ENCODE measurements around the gene MFGE8. TPM values are rescaled to one million over a fixed set of nuclear protein-coding genes. Genes with fewer than 3 reads are reported as not detected.

MFGE8 gene
- polyA plus RNA-seq, 1 experiment = 1,967 TPM

DNA sequence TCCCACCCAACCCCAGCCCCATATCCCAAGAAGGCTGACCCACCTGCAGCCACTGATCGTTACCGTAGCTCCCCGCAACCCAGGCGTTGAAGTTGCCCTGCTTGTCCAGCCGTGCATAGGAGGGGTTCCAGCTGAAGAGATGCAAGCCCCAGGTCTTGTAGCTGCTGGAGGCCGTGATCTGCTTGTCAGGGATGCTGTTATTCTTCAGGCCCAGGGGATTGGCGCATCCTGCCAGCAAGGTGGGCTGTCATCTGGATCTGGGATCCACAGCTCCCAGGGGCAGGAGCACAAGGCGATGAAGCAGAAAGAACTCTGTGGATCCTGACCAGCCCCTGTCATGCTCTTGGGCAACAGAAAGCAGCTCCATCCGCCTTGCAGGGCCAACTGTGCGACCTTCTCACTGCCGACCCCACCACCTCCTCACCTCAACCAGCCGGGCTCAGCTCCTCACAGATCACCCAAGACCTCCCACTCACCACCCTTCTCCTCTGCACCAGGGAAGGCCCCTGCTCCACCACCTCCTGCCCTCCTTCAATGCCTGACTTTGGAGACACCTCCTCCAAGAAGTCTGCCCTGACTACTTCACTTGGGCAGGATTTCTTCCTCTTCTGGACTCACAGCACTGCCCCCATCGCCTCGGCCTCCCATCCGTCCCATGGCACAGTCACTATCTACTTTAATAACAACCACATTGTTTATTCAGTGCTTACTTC, 11.5 kb downstream of the MFGE8 start:
- Histone ChIP-seq H3K36me3 (ENCODE audit: control insufficient read depth, insufficient read depth, low read length) (peaks cover 47% of the 10 kb centered on the region), H3K27me3 (ENCODE audit: control insufficient read depth, insufficient read depth, low read length) (no peaks in the 10 kb centered on the region), H3K4me3 (ENCODE audit: low read depth, low read length) (no peak overlapping the region)
- no peak for DNase-seq (ENCODE audit: low read depth)
- ChIA-PET POLR2A (no interaction called here), CTCF (interaction anchor here (1.1 to 4.4 kb wide), 3 partner anchors 23 to 118 kb away, joined by 3 to 63 read pairs (median 6); no protein-coding TSS in a partner anchor)
- TF ChIP-seq, protein P1, sequence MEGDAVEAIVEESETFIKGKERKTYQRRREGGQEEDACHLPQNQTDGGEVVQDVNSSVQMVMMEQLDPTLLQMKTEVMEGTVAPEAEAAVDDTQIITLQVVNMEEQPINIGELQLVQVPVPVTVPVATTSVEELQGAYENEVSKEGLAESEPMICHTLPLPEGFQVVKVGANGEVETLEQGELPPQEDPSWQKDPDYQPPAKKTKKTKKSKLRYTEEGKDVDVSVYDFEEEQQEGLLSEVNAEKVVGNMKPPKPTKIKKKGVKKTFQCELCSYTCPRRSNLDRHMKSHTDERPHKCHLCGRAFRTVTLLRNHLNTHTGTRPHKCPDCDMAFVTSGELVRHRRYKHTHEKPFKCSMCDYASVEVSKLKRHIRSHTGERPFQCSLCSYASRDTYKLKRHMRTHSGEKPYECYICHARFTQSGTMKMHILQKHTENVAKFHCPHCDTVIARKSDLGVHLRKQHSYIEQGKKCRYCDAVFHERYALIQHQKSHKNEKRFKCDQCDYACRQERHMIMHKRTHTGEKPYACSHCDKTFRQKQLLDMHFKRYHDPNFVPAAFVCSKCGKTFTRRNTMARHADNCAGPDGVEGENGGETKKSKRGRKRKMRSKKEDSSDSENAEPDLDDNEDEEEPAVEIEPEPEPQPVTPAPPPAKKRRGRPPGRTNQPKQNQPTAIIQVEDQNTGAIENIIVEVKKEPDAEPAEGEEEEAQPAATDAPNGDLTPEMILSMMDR (IDR thresholded peaks at IDR 0.05; ENCODE audit: insufficient read depth, low read depth, low read length) = no peak

DNA sequence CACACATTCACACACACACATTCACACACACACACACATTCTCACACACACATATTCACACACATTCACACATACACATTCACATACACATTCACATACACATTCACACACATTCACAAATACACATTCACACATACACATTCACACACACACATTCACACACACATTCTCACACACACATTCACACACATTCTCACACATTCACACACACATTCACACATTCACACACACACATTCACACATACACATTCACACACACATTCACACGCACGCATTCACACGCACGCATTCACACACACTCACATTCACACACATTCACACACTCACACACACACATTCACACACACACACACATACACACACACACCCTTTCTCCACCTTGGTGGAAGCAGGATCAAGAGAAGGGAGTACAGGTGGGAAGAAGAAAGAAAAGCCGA, 12.2 kb downstream of the MFGE8 start:
- Histone ChIP-seq H3K4me3 (ENCODE audit: low read depth, low read length) (no peak overlapping the region), H3K36me3 (ENCODE audit: control insufficient read depth, insufficient read depth, low read length) (peaks cover 47% of the 10 kb centered on the region), H3K27me3 (ENCODE audit: control insufficient read depth, insufficient read depth, low read length) (no peaks in the 10 kb centered on the region)
- POLR2A ChIA-PET = no interaction called here
- TF ChIP-seq, protein P1 (IDR thresholded peaks at IDR 0.05; ENCODE audit: insufficient read depth, low read depth, low read length) = no peak
- CTCF ChIA-PET = interaction anchor here (0.8 to 1.8 kb wide), 5 partner anchors 10 to 243 kb away, joined by 3 to 6 read pairs (median 3); no protein-coding TSS in a partner anchor
- no peak for DNase-seq (ENCODE audit: low read depth)

DNA sequence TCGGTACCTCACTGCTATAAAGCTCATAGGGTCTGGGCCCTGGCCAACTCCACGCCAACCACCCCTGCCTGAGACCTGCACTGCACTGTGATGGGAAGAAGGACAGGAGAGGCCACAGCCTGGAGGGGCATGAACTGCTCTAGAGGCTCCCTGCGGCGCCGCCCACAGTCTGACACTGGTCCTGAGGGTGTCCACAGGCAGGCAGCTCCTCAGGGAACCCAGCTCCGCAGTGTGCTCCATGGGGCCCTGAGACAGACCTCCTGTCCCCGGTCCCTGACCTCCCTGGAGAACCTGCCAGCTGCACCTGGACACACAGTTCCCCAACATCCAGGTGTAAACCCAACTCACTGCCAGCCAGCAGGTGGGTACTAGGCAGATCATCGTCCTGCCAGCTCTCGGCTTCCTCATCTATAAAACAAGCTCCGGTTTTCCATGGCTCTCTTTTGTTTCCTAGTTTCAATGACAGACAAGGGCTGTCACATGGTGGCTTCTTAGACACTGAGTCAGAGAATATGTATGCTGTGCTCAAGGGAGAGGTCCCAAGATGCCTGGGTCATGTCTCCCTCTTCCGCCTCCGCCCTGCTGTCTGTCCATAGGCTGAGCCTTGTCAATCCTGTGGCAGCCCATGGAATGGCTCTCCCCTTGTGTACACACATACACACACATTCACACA, 12.7 kb downstream of the MFGE8 start:
- Histone ChIP-seq H3K27me3 (ENCODE audit: control insufficient read depth, insufficient read depth, low read length) (no peaks in the 10 kb centered on the region), H3K4me3 (ENCODE audit: low read depth, low read length) (no peak overlapping the region), H3K36me3 (ENCODE audit: control insufficient read depth, insufficient read depth, low read length) (peaks cover 42% of the 10 kb centered on the region)
- CTCF ChIA-PET = interaction anchor here (0.6 to 1.2 kb wide), 4 partner anchors 10 to 243 kb away, joined by 3 read pairs; no protein-coding TSS in a partner anchor
- TF ChIP-seq, protein P1 (IDR thresholded peaks at IDR 0.05; ENCODE audit: insufficient read depth, low read depth, low read length) = no peak
- POLR2A ChIA-PET = interaction anchor here (0.6 kb wide), 1 partner anchor 89 kb away, joined by 7 read pairs; no protein-coding TSS in a partner anchor
- DNase-seq (ENCODE audit: low read depth) = no peak

DNA sequence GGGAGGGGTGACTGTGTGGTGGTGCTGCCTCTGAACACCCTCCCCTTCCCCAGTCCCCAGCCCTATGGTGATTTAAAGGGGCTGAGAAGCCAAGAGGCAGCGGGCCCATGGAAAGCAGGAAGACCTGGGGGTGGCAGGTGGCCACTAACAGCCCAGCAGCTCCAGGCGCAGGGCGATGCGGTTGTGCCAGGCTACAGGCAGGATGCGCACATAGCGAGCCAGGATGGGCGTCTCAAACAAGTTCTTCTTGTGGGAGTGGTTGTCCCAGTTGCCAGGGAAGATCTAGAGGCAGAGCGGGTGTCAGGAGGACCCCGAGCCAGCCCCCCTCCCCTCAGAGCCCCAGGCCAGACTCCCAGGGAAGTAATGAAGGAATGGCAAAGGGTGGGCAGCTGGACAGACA, 13.9 kb downstream of the MFGE8 start:
- TF ChIP-seq, protein P1 (IDR thresholded peaks at IDR 0.05; ENCODE audit: insufficient read depth, low read depth, low read length) = no peak
- CTCF ChIA-PET = no interaction called here

DNA sequence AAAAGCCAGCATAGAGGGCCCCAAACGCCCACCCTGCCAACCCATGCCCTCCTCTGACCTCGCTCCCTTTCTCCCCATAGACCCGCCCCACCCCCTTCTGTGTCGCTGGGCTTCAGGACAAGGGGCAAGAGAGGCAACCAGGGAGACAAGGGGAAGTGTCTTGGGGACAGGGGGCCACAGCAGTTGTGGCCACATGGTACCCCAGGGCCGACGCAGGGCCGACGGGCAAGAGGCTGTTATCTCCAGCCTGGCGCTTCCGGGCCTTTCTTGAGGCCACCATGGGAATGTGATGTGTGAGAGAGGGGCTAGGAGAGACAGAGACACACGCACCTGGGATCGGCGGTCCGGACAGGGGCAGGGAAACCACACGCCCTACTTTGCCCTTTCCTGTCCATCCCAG, 14.4 kb downstream of the MFGE8 start:
- no peaks in the 10 kb centered on the region for H3K27me3 ChIP-seq (ENCODE audit: control insufficient read depth, insufficient read depth, low read length)
- H3K36me3 ChIP-seq (ENCODE audit: control insufficient read depth, insufficient read depth, low read length) = peaks cover 37% of the 10 kb centered on the region
- H3K4me3 ChIP-seq (ENCODE audit: low read depth, low read length) = no peak overlapping the region
- ChIA-PET POLR2A (no interaction called here), CTCF (interaction anchor here (1.1 to 1.6 kb wide), 5 partner anchors 16 to 421 kb away, joined by 3 to 5 read pairs (median 4); no protein-coding TSS in a partner anchor)
- TF ChIP-seq, protein P1 (IDR thresholded peaks at IDR 0.05; ENCODE audit: insufficient read depth, low read depth, low read length) = no peak
- no peak for DNase-seq (ENCODE audit: low read depth)

More for the DNA sequence above, 13.9 kb downstream of the MFGE8 start:
- POLR2A ChIA-PET = no interaction called here
- no peaks in the 10 kb centered on the region for H3K27me3 ChIP-seq (ENCODE audit: control insufficient read depth, insufficient read depth, low read length)
- no peak for DNase-seq (ENCODE audit: low read depth)
- no peak overlapping the region for H3K4me3 ChIP-seq (ENCODE audit: low read depth, low read length)
- H3K36me3 ChIP-seq (ENCODE audit: control insufficient read depth, insufficient read depth, low read length) = peaks cover 39% of the 10 kb centered on the region

All from BJ (cell line).